ENCODE data around the gene ASB13. TPM values are rescaled to one million over a fixed set of nuclear protein-coding genes. Genes with fewer than 3 reads are reported as not detected.

Gene ASB13
- polyA plus RNA-seq, 3 donors: 13.3 to 44.1 (median 37.8) TPM

- TF ChIP-seq CTCF (IDR thresholded peaks at IDR 0.05): no peak
- Mint-ChIP-seq H3K27ac (peak overlapping the region in 4 of 7 donors; percentile 12 to 77 (median 24)), H3K27me3 (ENCODE audit: low read depth in 3 of 3) (peaks cover 0 to 4% (median 0%) of the 10 kb centered on the region in 3 donors), H3K9me3 (no peaks in the 10 kb centered on the region), H3K4me3 (peak overlapping the region; percentile 70 to 76), H3K36me3 (peaks cover 0 to 11% of the 10 kb centered on the region in 2 donors), H3K4me1 (peaks cover 44% of the 10 kb centered on the region)
- intact Hi-C loops (cut with micrococcal nuclease): no loop called here
- no peaks in the 10 kb centered on the region for H3K9me3 ChIP-seq (replicated peaks in 1 of 2; ENCODE audit: control insufficient read depth in 1 of 2, insufficient read depth in 1 of 2, low read length in 2 of 2)
- peaks cover 98% of the 10 kb centered on the region for H4K20me1 ChIP-seq (ENCODE audit: insufficient read depth, low read length)
- peak overlapping the region; percentile 78 for H3K4me2 ChIP-seq (replicated peaks; ENCODE audit: extremely low read depth, low read length, poor library complexity, severe bottlenecking)
- peak overlapping the region in 1 of 2 donors; percentile 24 for H3K27ac ChIP-seq (ENCODE audit: low read depth in 1 of 2, low read length in 2 of 2)
- H3K9ac ChIP-seq (ENCODE audit: insufficient read depth, low read length, poor library complexity, severe bottlenecking): peak overlapping the region; percentile 62
- 8% methylated on average over 27 of the region's 49 CpGs for WGBS (ENCODE audit: insufficient coverage)
- no peaks in the 10 kb centered on the region for H3K27me3 ChIP-seq (ENCODE audit: control insufficient read depth in 2 of 2, insufficient read depth in 2 of 2, low read length in 2 of 2)
- peaks cover 100% of the 10 kb centered on the region for H3K79me2 ChIP-seq (ENCODE audit: insufficient read depth, low read length)
- no peaks in the 10 kb centered on the region for H3K36me3 ChIP-seq (replicated peaks in 1 of 2; ENCODE audit: control insufficient read depth in 1 of 2, insufficient read depth in 2 of 2, low read length in 2 of 2)
- H3K4me3 ChIP-seq (replicated peaks in 1 of 3; ENCODE audit: low read depth in 2 of 3, low read length in 3 of 3): peak overlapping the region; percentile 15 to 68 (median 31)
- H3K4me1 ChIP-seq (ENCODE audit: control insufficient read depth in 1 of 2, insufficient read depth in 2 of 2, low read length in 2 of 2): peaks cover 18 to 28% of the 10 kb centered on the region in 2 donors
- peak overlapping the region; percentile 63 for H2AFZ ChIP-seq (ENCODE audit: insufficient read depth, low read depth, low read length, poor library complexity, severe bottlenecking)
- peak in 2 of 3 donors; percentile 16 to 33 for DNase-seq
Measured at GRCh38 chr10:5692461-5693358, 26.3 kb upstream of the ASB13 start.

- Mint-ChIP-seq H3K36me3 (peaks cover 0 to 11% of the 10 kb centered on the region in 2 donors), H3K4me3 (no peak overlapping the region), H3K4me1 (peaks cover 43% of the 10 kb centered on the region), H3K27ac (no peak overlapping the region), H3K9me3 (no peaks in the 10 kb centered on the region), H3K27me3 (ENCODE audit: low read depth in 3 of 3) (peaks cover 0 to 4% (median 0%) of the 10 kb centered on the region in 3 donors)
- H4K20me1 ChIP-seq (ENCODE audit: insufficient read depth, low read length): peaks cover 97% of the 10 kb centered on the region
- H3K9ac ChIP-seq (ENCODE audit: insufficient read depth, low read length, poor library complexity, severe bottlenecking): no peak overlapping the region
- no peaks in the 10 kb centered on the region for H3K9me3 ChIP-seq (replicated peaks in 1 of 2; ENCODE audit: control insufficient read depth in 1 of 2, insufficient read depth in 1 of 2, low read length in 2 of 2)
- H3K79me2 ChIP-seq (ENCODE audit: insufficient read depth, low read length): peaks cover 100% of the 10 kb centered on the region
- no peaks in the 10 kb centered on the region for H3K27me3 ChIP-seq (ENCODE audit: control insufficient read depth in 2 of 2, insufficient read depth in 2 of 2, low read length in 2 of 2)
- H3K27ac ChIP-seq (ENCODE audit: low read depth in 1 of 2, low read length in 2 of 2): no peak overlapping the region
- WGBS (ENCODE audit: insufficient coverage): 100% methylated on average over 4 of the region's 8 CpGs
- no peak for DNase-seq
- peaks cover 18 to 29% of the 10 kb centered on the region in 2 donors for H3K4me1 ChIP-seq (ENCODE audit: control insufficient read depth in 1 of 2, insufficient read depth in 2 of 2, low read length in 2 of 2)
- intact Hi-C loops (cut with micrococcal nuclease): no loop called here
- H3K36me3 ChIP-seq (replicated peaks in 1 of 2; ENCODE audit: control insufficient read depth in 1 of 2, insufficient read depth in 2 of 2, low read length in 2 of 2): no peaks in the 10 kb centered on the region
- no peak for TF ChIP-seq CTCF (IDR thresholded peaks at IDR 0.05)
- no peak overlapping the region for H3K4me3 ChIP-seq (replicated peaks in 1 of 3; ENCODE audit: low read depth in 2 of 3, low read length in 3 of 3)
- H3K4me2 ChIP-seq (replicated peaks; ENCODE audit: extremely low read depth, low read length, poor library complexity, severe bottlenecking): peak overlapping the region; percentile 78
- no peak overlapping the region for H2AFZ ChIP-seq (ENCODE audit: insufficient read depth, low read depth, low read length, poor library complexity, severe bottlenecking)
Measured at GRCh38 chr10:5691786-5692185, 25.4 kb upstream of the ASB13 start.

Measured in CD14-positive monocyte (primary cell).